Smooth muscle cell (in vitro differentiated cells): ENCODE measurements around the gene HMGN5. TPM values are rescaled to one million over a fixed set of nuclear protein-coding genes. Genes with fewer than 3 reads are reported as not detected.

Experiments
- DNase-seq: peaks from one replicate; lab custom pipeline; 2025; ENCODE audit not compliant: unreplicated experiment; lab: John Stamatoyannopoulos, UW
- H2AFZ ChIP-seq: fragments of 200-600 bp; sonication (generic); 2 replicates; pipeline ENCODE4 v1.6.0; 2016; ENCODE audit warnings: antibody characterized with exemption, low read depth, mild to moderate bottlenecking
- H3F3A ChIP-seq: fragments of 200-600 bp; sonication (generic); 2 replicates; pipeline ENCODE4 v1.6.0; 2017; ENCODE audit warnings: antibody characterized with exemption, low read depth
- H3K27ac ChIP-seq: fragments of 200-600 bp; sonication (generic); 2 replicates; pipeline ENCODE4 v1.5.1; 2016; ENCODE audit warnings: low read depth, mild to moderate bottlenecking
- H3K27me3 ChIP-seq: fragments of 200-600 bp; sonication (generic); 2 replicates; pipeline ENCODE4 v1.6.1; 2016; ENCODE audit warnings: low read depth, mild to moderate bottlenecking
- H3K36me3 ChIP-seq: fragments of 200-600 bp; sonication (generic); 2 replicates; pipeline ENCODE4 v1.5.1; 2016; ENCODE audit warnings: low read depth
- H3K4me1 ChIP-seq: fragments of 200-600 bp; sonication (generic); 2 replicates; pipeline ENCODE4 v1.5.1; 2016; ENCODE audit warnings: low read depth
- H3K4me2 ChIP-seq: fragments of 200-600 bp; sonication (generic); 2 replicates; pipeline ENCODE4 v1.6.0; 2016; ENCODE audit warnings: mild to moderate bottlenecking
- H3K4me3 ChIP-seq: fragments of 200-600 bp; sonication (generic); 2 replicates; pipeline ENCODE4 v1.5.1; 2016; ENCODE audit warnings: mild to moderate bottlenecking
- H3K79me2 ChIP-seq: fragments of 200-600 bp; sonication (generic); 2 replicates; pipeline ENCODE4 v1.6.0; 2016; ENCODE audit warnings: low read depth, mild to moderate bottlenecking
- H3K9ac ChIP-seq: fragments of 200-600 bp; sonication (generic); 2 replicates; pipeline ENCODE4 v1.6.0; 2016; ENCODE audit warnings: low read depth
- H3K9me3 ChIP-seq: fragments of 200-600 bp; sonication (generic); replicated peaks from 2 replicates; pipeline ENCODE4 v1.5.1; 2016; ENCODE audit warnings: low read depth
- H4K20me1 ChIP-seq: fragments of 200-600 bp; sonication (generic); 2 replicates; pipeline ENCODE4 v1.6.0; 2016; ENCODE audit warnings: low read depth
- CTCF ChIP-seq: fragments of 200-600 bp; sonication (generic); IDR thresholded peaks from 2 replicates; pipeline ENCODE4 v1.5.1; 2017; ENCODE audit warnings: borderline replicate concordance, mild to moderate bottlenecking, antibody characterized with exemption; ENCODE audit not compliant: insufficient read depth, poor library complexity, severe bottlenecking
- WGBS: methylation state at CpG from one replicate; pipeline ENCODE4 v1.1.7; 2016; ENCODE audit warnings: low lambda C conversion rate; 5-methylcytosine and 5-hydroxymethylcytosine counted together
- polyA plus RNA-seq: library from polyadenylated mRNA; unstranded; fragments of >200 nt; fragmentation: Nextera tagmentation; extraction: Ambion mirVana; gene quantifications from 2 replicates; pipeline ENCODE4 v1.2.1, GENCODE V29; 2016
- total RNA-seq: library from RNA; depleted of rRNA; stranded (reverse); fragments of >200 nt; gene quantifications from 2 replicates; pipeline ENCODE4 v1.2.3, GENCODE V29; 2014

Gene HMGN5
- total RNA-seq (0.36 and 2.7 TPM in 2 replicates), polyA plus RNA-seq (4.5 and 6.8 TPM in 2 replicates)

GRCh38 chrX:81201671-81202455, at the start of gene HMGN5, which contains the start of gene SH3BGRL:
Gene HMGN5, minus strand, starts transcription at chrX:81201913. Its CDS starts 80,364 bp downstream, at chrX:81121549.
Gene SH3BGRL, plus strand, starts transcription at chrX:81202102. Its CDS starts 99 bp downstream, at chrX:81202201.
- Histone ChIP-seq H3K27ac (peak within 1 kb of the TSS; percentile 78), H3K4me3 (peak within 1 kb of the TSS; percentile 70), H3K9me3 (no peaks in the 10 kb centered on the region), H3K4me2 (peak within 1 kb of the TSS; percentile 82), H2AFZ (peak within 1 kb of the TSS; percentile 81), H3K9ac (peak within 1 kb of the TSS; percentile 74), H4K20me1 (no peaks in the 10 kb centered on the region), H3K79me2 (peaks cover 43% of the 10 kb centered on the region), H3K27me3 (no peaks in the 10 kb centered on the region), H3F3A (no peaks in the 10 kb centered on the region), H3K36me3 (no peaks in the 10 kb centered on the region), H3K4me1 (no peaks in the 10 kb centered on the region)
- TF ChIP-seq CTCF: no peak
- WGBS: 41% methylated on average over 23 of the region's 23 CpGs
- DNase-seq: peak; percentile 14

GRCh38 chrX:81241753-81242152, 40.0 kb upstream of the HMGN5 start:
- Histone ChIP-seq H3K9ac (no peak overlapping the region), H3K79me2 (no peaks in the 10 kb centered on the region), H3K36me3 (no peaks in the 10 kb centered on the region), H3K4me2 (no peak overlapping the region), H3K27ac (no peak overlapping the region), H3K9me3 (peaks cover 5% of the 10 kb centered on the region), H3K4me1 (no peaks in the 10 kb centered on the region), H3K27me3 (no peaks in the 10 kb centered on the region), H4K20me1 (no peaks in the 10 kb centered on the region), H2AFZ (no peak overlapping the region), H3F3A (no peaks in the 10 kb centered on the region), H3K4me3 (no peak overlapping the region)
- no peak for DNase-seq
- TF ChIP-seq CTCF: no peak
- WGBS: 81% methylated on average over 7 of the region's 7 CpGs

GRCh38 chrX:81240701-81241331, 39.1 kb upstream of the HMGN5 start:
- no peak overlapping the region for H3K4me2 ChIP-seq
- no peaks in the 10 kb centered on the region for H3K4me1 ChIP-seq
- H3F3A ChIP-seq: no peaks in the 10 kb centered on the region
- peaks cover 5% of the 10 kb centered on the region for H3K9me3 ChIP-seq
- TF ChIP-seq CTCF: no peak
- H3K79me2 ChIP-seq: no peaks in the 10 kb centered on the region
- no peak for DNase-seq
- H3K4me3 ChIP-seq: no peak overlapping the region
- H3K27me3 ChIP-seq: no peaks in the 10 kb centered on the region
- no peak overlapping the region for H2AFZ ChIP-seq
- H4K20me1 ChIP-seq: no peaks in the 10 kb centered on the region
- no peaks in the 10 kb centered on the region for H3K36me3 ChIP-seq
- 78% methylated on average over 4 of the region's 4 CpGs for WGBS
- no peak overlapping the region for H3K27ac ChIP-seq
- H3K9ac ChIP-seq: no peak overlapping the region
